WTC11 (cell line): ENCODE results near the gene TMEM117.

Experiments
- AFF4 ChIP-seq: sonication (generic); formaldehyde crosslinking; IDR thresholded peaks from 2 replicates; pipeline ENCODE4 v1.8.1; 2023; ENCODE audit warnings: mild to moderate bottlenecking, missing genetic modification reagents, borderline replicate concordance
- ATF3 ChIP-seq: sonication (generic); formaldehyde crosslinking; conservative IDR thresholded peaks from 2 replicates; pipeline ENCODE4 v1.8.1; 2022; ENCODE audit warnings: mild to moderate bottlenecking, missing genetic modification reagents
- CDX4 ChIP-seq: fragments of 250-450 bp; sonication (Bioruptor Pico); IDR thresholded peaks from 2 replicates; pipeline ENCODE4 v1.9.0; 2021; ENCODE audit warnings: moderate library complexity, mild to moderate bottlenecking, inconsistent platforms, borderline replicate concordance
- CTCF ChIP-seq: fragments of 200-600 bp; IDR thresholded peaks from 2 replicates; pipeline ENCODE4 v1.8.0; 2022; ENCODE audit warnings: antibody characterized with exemption
- E2F4 ChIP-seq: sonication (generic); formaldehyde crosslinking; IDR thresholded peaks from 2 replicates; pipeline ENCODE4 v1.8.1; 2022; ENCODE audit warnings: low read depth, mild to moderate bottlenecking, moderate library complexity, missing genetic modification reagents, borderline replicate concordance
- E2F5 ChIP-seq: sonication (generic); formaldehyde crosslinking; IDR thresholded peaks from 2 replicates; pipeline ENCODE4 v1.8.1; 2022; ENCODE audit warnings: mild to moderate bottlenecking, moderate library complexity, missing genetic modification reagents
- ELF4 ChIP-seq: sonication (generic); formaldehyde crosslinking; IDR thresholded peaks from 2 replicates; pipeline ENCODE4 v1.8.1; 2022; ENCODE audit warnings: low read depth, mild to moderate bottlenecking, moderate library complexity, missing genetic modification reagents
- FOXK1 ChIP-seq: sonication (generic); formaldehyde crosslinking; IDR thresholded peaks from 2 replicates; pipeline ENCODE4 v1.8.0; 2022; ENCODE audit warnings: mild to moderate bottlenecking, moderate library complexity, missing genetic modification reagents
- HMGXB4 ChIP-seq: sonication (generic); formaldehyde crosslinking; IDR thresholded peaks from 2 replicates; pipeline ENCODE4 v1.8.1; 2023; ENCODE audit warnings: mild to moderate bottlenecking, moderate library complexity, missing genetic modification reagents
- IRF2 ChIP-seq: sonication (generic); formaldehyde crosslinking; IDR thresholded peaks from 2 replicates; pipeline ENCODE4 v1.8.0; 2022; ENCODE audit warnings: low read depth, missing genetic modification reagents, borderline replicate concordance
- NR3C1 ChIP-seq: sonication (generic); formaldehyde crosslinking; conservative IDR thresholded peaks from 2 replicates; pipeline ENCODE4 v1.8.1; 2023; ENCODE audit warnings: low read depth, mild to moderate bottlenecking, missing genetic modification reagents
- ZBTB43 ChIP-seq: sonication (generic); formaldehyde crosslinking; IDR thresholded peaks from 2 replicates; pipeline ENCODE4 v1.8.1; 2023; ENCODE audit warnings: mild to moderate bottlenecking, missing genetic modification reagents

- TF ChIP-seq ATF3 (CRISPR knock-in tag) (no peak), ZBTB43 (CRISPR knock-in tag) (no peak), IRF2 (CRISPR knock-in tag) (no peak), E2F5 (CRISPR knock-in tag) (no peak), CTCF (no peak), NR3C1 (CRISPR knock-in tag) (no peak), E2F4 (CRISPR knock-in tag) (no peak), HMGXB4 (no peak), CDX4 (CRISPR knock-in tag) (no peak), ELF4 (CRISPR knock-in tag) (no peak), AFF4 (CRISPR knock-in tag) (no peak), FOXK1 (CRISPR knock-in tag) (no peak)
Observed at GRCh38 chr12:44118946-44119345, 283.1 kb downstream of the TMEM117 start.
